Tibial nerve (tissue), 4 donors: Measurements from ENCODE around the gene CNNM1.

Experiments used
- CTCF ChIP-seq, 5 experiments: fragments of 200-600 bp in 3 of 5; fragments of 450-650 bp in 2 of 5; sonication (generic) in 3 of 5; IDR thresholded peaks; one replicate each; pipeline ENCODE4 v1.5.1; 2016 to 2019; ENCODE audit warnings: antibody characterized with exemption in 5 of 5, mild to moderate bottlenecking in 3 of 5, moderate library complexity in 2 of 5
- EP300 ChIP-seq, 2 donors: sonication (generic); formaldehyde crosslinking; IDR thresholded peaks; one replicate each; pipeline ENCODE4 v1.6.1; 2017; ENCODE audit warnings: antibody characterized with exemption in 2 of 2, mild to moderate bottlenecking in 1 of 2
- POLR2A ChIP-seq, 2 donors: fragments of 450-650 bp; IDR thresholded peaks; one replicate each; pipeline ENCODE4 v1.6.1; 2017; ENCODE audit warnings: antibody characterized with exemption in 2 of 2, mild to moderate bottlenecking in 2 of 2, moderate library complexity in 2 of 2

GRCh38 chr10:99292159-99292558 lies 37.0 kb upstream of the CNNM1 start:
- TF ChIP-seq CTCF (IDR thresholded peaks at IDR 0.05) (no peak), POLR2A (IDR thresholded peaks at IDR 0.05) (no peak), EP300 (IDR thresholded peaks at IDR 0.05) (no peak)
